ENCODE measurements around the gene PCDHGA4. TPM values are rescaled to one million over a fixed set of nuclear protein-coding genes. Genes with fewer than 3 reads are reported as not detected.

PCDHGA4 gene
- total RNA-seq, 1 experiment from 2014 or later, result 0.69 TPM

DNA sequence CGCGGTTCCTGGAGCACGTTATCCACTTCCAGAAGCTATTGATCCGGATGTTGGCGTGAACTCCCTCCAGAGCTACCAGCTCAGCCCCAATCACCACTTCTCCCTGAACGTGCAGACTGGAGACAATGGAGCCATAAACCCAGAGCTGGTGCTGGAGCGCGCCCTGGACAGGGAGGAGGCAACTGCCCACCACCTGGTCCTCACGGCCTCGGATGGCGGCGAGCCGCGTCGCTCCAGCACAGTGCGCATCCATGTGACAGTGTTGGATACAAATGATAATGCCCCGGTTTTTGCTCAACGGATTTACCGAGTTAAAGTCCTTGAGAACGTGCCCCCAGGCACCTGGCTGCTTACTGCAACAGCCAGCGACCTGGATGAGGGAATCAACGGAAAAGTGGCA lies 48.6 kb downstream of the PCDHGA4 start:
- H3K36me3 ChIP-seq (ENCODE audit: control insufficient read depth, insufficient read depth, low read length), result no peaks in the 10 kb centered on the region
- H3K27me3 ChIP-seq (ENCODE audit: control insufficient read depth, insufficient read depth, low read length), result no peaks in the 10 kb centered on the region
- DNase-seq (ENCODE audit: low read depth, low spot score) (no peak), ATAC-seq (no peak)
- in situ Hi-C loops (cut with HindIII; ENCODE audit: low pct_unique_long_range_greater_than_20kb, low sequenced_read_pairs), result no loop called here
- ChIA-PET CTCF (interaction anchor here (0.7 to 0.8 kb wide), 2 partner anchors 10 to 92 kb away, joined by 3 read pairs; no protein-coding TSS in a partner anchor), POLR2A (no interaction called here)
- no peaks in the 10 kb centered on the region for H3K9me3 ChIP-seq (ENCODE audit: control insufficient read depth, insufficient read depth, low read depth, low read length)
- H3K4me1 ChIP-seq (ENCODE audit: control insufficient read depth, insufficient read depth, low read length), result no peaks in the 10 kb centered on the region
- no peak for TF ChIP-seq SIN3A (IDR thresholded peaks at IDR 0.05; ENCODE audit: borderline replicate concordance, insufficient read depth, low read depth, low read length)
- TF ChIP-seq, protein P1, sequence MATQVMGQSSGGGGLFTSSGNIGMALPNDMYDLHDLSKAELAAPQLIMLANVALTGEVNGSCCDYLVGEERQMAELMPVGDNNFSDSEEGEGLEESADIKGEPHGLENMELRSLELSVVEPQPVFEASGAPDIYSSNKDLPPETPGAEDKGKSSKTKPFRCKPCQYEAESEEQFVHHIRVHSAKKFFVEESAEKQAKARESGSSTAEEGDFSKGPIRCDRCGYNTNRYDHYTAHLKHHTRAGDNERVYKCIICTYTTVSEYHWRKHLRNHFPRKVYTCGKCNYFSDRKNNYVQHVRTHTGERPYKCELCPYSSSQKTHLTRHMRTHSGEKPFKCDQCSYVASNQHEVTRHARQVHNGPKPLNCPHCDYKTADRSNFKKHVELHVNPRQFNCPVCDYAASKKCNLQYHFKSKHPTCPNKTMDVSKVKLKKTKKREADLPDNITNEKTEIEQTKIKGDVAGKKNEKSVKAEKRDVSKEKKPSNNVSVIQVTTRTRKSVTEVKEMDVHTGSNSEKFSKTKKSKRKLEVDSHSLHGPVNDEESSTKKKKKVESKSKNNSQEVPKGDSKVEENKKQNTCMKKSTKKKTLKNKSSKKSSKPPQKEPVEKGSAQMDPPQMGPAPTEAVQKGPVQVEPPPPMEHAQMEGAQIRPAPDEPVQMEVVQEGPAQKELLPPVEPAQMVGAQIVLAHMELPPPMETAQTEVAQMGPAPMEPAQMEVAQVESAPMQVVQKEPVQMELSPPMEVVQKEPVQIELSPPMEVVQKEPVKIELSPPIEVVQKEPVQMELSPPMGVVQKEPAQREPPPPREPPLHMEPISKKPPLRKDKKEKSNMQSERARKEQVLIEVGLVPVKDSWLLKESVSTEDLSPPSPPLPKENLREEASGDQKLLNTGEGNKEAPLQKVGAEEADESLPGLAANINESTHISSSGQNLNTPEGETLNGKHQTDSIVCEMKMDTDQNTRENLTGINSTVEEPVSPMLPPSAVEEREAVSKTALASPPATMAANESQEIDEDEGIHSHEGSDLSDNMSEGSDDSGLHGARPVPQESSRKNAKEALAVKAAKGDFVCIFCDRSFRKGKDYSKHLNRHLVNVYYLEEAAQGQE (IDR thresholded peaks at IDR 0.05; ENCODE audit: insufficient read depth in 1 of 2, low read depth in 2 of 2, low read length in 1 of 2), result no peak
- TF ChIP-seq TCF7L2 (IDR thresholded peaks at IDR 0.05; ENCODE audit: low read depth, low read length), result no peak
- TF ChIP-seq, protein P2, sequence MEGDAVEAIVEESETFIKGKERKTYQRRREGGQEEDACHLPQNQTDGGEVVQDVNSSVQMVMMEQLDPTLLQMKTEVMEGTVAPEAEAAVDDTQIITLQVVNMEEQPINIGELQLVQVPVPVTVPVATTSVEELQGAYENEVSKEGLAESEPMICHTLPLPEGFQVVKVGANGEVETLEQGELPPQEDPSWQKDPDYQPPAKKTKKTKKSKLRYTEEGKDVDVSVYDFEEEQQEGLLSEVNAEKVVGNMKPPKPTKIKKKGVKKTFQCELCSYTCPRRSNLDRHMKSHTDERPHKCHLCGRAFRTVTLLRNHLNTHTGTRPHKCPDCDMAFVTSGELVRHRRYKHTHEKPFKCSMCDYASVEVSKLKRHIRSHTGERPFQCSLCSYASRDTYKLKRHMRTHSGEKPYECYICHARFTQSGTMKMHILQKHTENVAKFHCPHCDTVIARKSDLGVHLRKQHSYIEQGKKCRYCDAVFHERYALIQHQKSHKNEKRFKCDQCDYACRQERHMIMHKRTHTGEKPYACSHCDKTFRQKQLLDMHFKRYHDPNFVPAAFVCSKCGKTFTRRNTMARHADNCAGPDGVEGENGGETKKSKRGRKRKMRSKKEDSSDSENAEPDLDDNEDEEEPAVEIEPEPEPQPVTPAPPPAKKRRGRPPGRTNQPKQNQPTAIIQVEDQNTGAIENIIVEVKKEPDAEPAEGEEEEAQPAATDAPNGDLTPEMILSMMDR (IDR thresholded peaks at IDR 0.05), result no peak
- TF ChIP-seq POLR2AphosphoS5 (IDR thresholded peaks at IDR 0.05; ENCODE audit: low read depth, low read length), result no peak
- no peak overlapping the region for H3K27ac ChIP-seq (ENCODE audit: low read length)
- no peak overlapping the region for H3K4me3 ChIP-seq (ENCODE audit: low read depth in 2 of 2, low read length in 2 of 2)
- intact Hi-C loops (cut with micrococcal nuclease; ENCODE audit: unreplicated experiment), result no loop called here
- BruUV-seq (replicated peaks), result no TSS peak

Other genes with a start within 250 kb of the PCDHGA4 start
- 0.26 TPM for gene PCDHB4, start 233.2 kb upstream of the PCDHGA4 start, total RNA-seq (2021; ENCODE audit: unreplicated experiment)
- 0.08 TPM for gene PCDHB5, start 219.8 kb upstream of the PCDHGA4 start, total RNA-seq (2021; ENCODE audit: unreplicated experiment)
- 1.9 TPM for gene PCDHB6, start 205.0 kb upstream of the PCDHGA4 start, total RNA-seq (2021; ENCODE audit: unreplicated experiment)
- 1.3 TPM for gene PCDHB7, start 182.4 kb upstream of the PCDHGA4 start, total RNA-seq (2021; ENCODE audit: unreplicated experiment)
- gene PCDHB8, start 177.2 kb upstream of the PCDHGA4 start, total RNA-seq (2021; ENCODE audit: unreplicated experiment), result 7.6 TPM
- gene PCDHB16, start 172.6 kb upstream of the PCDHGA4 start, total RNA-seq (2021; ENCODE audit: unreplicated experiment), result 1.8 TPM
- 1.8 TPM for gene PCDHB9, start 167.9 kb upstream of the PCDHGA4 start, total RNA-seq (2021; ENCODE audit: unreplicated experiment)
- gene PCDHB10, start 162.7 kb upstream of the PCDHGA4 start, total RNA-seq (2021; ENCODE audit: unreplicated experiment), result 0.72 TPM
- gene PCDHB11, start 155.4 kb upstream of the PCDHGA4 start, total RNA-seq (2021; ENCODE audit: unreplicated experiment), result 1.6 TPM
- 0.44 TPM for gene PCDHB12, start 146.3 kb upstream of the PCDHGA4 start, total RNA-seq (2021; ENCODE audit: unreplicated experiment)
- 1.0 TPM for gene PCDHB13, start 141.1 kb upstream of the PCDHGA4 start, total RNA-seq (2021; ENCODE audit: unreplicated experiment)
- gene PCDHB14, start 131.7 kb upstream of the PCDHGA4 start, total RNA-seq (2021; ENCODE audit: unreplicated experiment), result 0.80 TPM
- gene PCDHB15, start 109.6 kb upstream of the PCDHGA4 start, total RNA-seq (2021; ENCODE audit: unreplicated experiment), result 0.15 TPM
- 0.28 TPM for gene SLC25A2, start 51.0 kb upstream of the PCDHGA4 start, total RNA-seq (2021; ENCODE audit: unreplicated experiment)
- 71.0 TPM for gene TAF7, start 34.2 kb upstream of the PCDHGA4 start, total RNA-seq (2021; ENCODE audit: unreplicated experiment)
- gene PCDHGA1, start 24.5 kb upstream of the PCDHGA4 start, total RNA-seq (2021; ENCODE audit: unreplicated experiment), result 0.92 TPM
- gene PCDHGA2, start 16.3 kb upstream of the PCDHGA4 start, total RNA-seq (2021; ENCODE audit: unreplicated experiment), result 0.05 TPM
- gene PCDHGA3, start 11.2 kb upstream of the PCDHGA4 start, total RNA-seq (2021; ENCODE audit: unreplicated experiment), result not detected
- 2.0 TPM for gene PCDHGB1, start 4.9 kb upstream of the PCDHGA4 start, total RNA-seq (2021; ENCODE audit: unreplicated experiment)
- gene PCDHGB2, start 5.0 kb downstream of the PCDHGA4 start, total RNA-seq (2021; ENCODE audit: unreplicated experiment), result 5.3 TPM
- 0.67 TPM for gene PCDHGA5, start 9.1 kb downstream of the PCDHGA4 start, total RNA-seq (2021; ENCODE audit: unreplicated experiment)
- gene PCDHGB3, start 15.2 kb downstream of the PCDHGA4 start, total RNA-seq (2021; ENCODE audit: unreplicated experiment), result 0.49 TPM
- gene PCDHGA6, start 18.9 kb downstream of the PCDHGA4 start, total RNA-seq (2021; ENCODE audit: unreplicated experiment), result 0.59 TPM
- 0.18 TPM for gene PCDHGA7, start 27.7 kb downstream of the PCDHGA4 start, total RNA-seq (2021; ENCODE audit: unreplicated experiment)
- 0.21 TPM for gene PCDHGB4, start 32.7 kb downstream of the PCDHGA4 start, total RNA-seq (2021; ENCODE audit: unreplicated experiment)
- 0.18 TPM for gene PCDHGA8, start 37.6 kb downstream of the PCDHGA4 start, total RNA-seq (2021; ENCODE audit: unreplicated experiment)
- 0.87 TPM for gene PCDHGB5, start 42.9 kb downstream of the PCDHGA4 start, total RNA-seq (2021; ENCODE audit: unreplicated experiment)
- gene PCDHGA9, start 47.8 kb downstream of the PCDHGA4 start, total RNA-seq (2021; ENCODE audit: unreplicated experiment), result 0.15 TPM
- gene PCDHGB6, start 53.0 kb downstream of the PCDHGA4 start, total RNA-seq (2021; ENCODE audit: unreplicated experiment), result 0.23 TPM
- gene PCDHGA10, start 58.0 kb downstream of the PCDHGA4 start, total RNA-seq (2021; ENCODE audit: unreplicated experiment), result 0.69 TPM
- gene PCDHGB7, start 62.7 kb downstream of the PCDHGA4 start, total RNA-seq (2021; ENCODE audit: unreplicated experiment), result 6.7 TPM
- gene PCDHGA11, start 66.0 kb downstream of the PCDHGA4 start, total RNA-seq (2021; ENCODE audit: unreplicated experiment), result 0.39 TPM
- gene PCDHGA12, start 75.5 kb downstream of the PCDHGA4 start, total RNA-seq (2021; ENCODE audit: unreplicated experiment), result 0.21 TPM
- gene PCDHGC3, start 120.9 kb downstream of the PCDHGA4 start, total RNA-seq (2021; ENCODE audit: unreplicated experiment), result 54.1 TPM
- gene PCDHGC4, start 130.0 kb downstream of the PCDHGA4 start, total RNA-seq (2021; ENCODE audit: unreplicated experiment), result 0.57 TPM
- gene PCDHGC5, start 134.1 kb downstream of the PCDHGA4 start, total RNA-seq (2021; ENCODE audit: unreplicated experiment), result 0.36 TPM

All from Panc1 (cell line).